Hematopoietic multipotent progenitor cell treated with erythropoietin and hydrocortisone succinate and interleukin-3 and kit ligand, for 17 days (in vitro differentiated cells): ENCODE measurements around the gene GLTP.
"Not testable (repeated sequence)": the region's sequence is repeated elsewhere in the genome, so short reads cannot be mapped to it uniquely, and the experiment has no call there.

Experiments used
- DNase-seq: peaks from one replicate; pipeline ENCODE4 v3.0.0-alpha.2; 2015; ENCODE audit warnings: low spot score

Gene GLTP

GRCh38 chr12:109902891-109903418 is 22.6 kb upstream of the GLTP start:
- DNase-seq: no peak

GRCh38 chr12:109900752-109901580 is 20.6 kb upstream of the GLTP start:
- DNase-seq: no peak

- peak; percentile 67 for DNase-seq
Measured at GRCh38 chr12:109899783-109900751, 19.7 kb upstream of the GLTP start, which contains the start of gene TCHP. TCHP (plus strand) TSS chr12:109900274; CDS start chr12:109903027, 2,753 bp downstream.

- not testable (repeated sequence) for DNase-seq
Measured at GRCh38 chr12:109899345-109899744, 19.0 kb upstream of the GLTP start.

- DNase-seq: no peak
Measured at GRCh38 chr12:109897029-109897428, 16.7 kb upstream of the GLTP start.

GRCh38 chr12:109896188-109896587 is 15.8 kb upstream of the GLTP start:
- no peak for DNase-seq

- DNase-seq: no peak
Measured at GRCh38 chr12:109894939-109895338, 14.6 kb upstream of the GLTP start.

GRCh38 chr12:109893261-109893995 is 13.1 kb upstream of the GLTP start:
- no peak for DNase-seq

- no peak for DNase-seq
Measured at GRCh38 chr12:109892748-109893147, 12.4 kb upstream of the GLTP start.

- DNase-seq: no peak
Measured at GRCh38 chr12:109892165-109892715, 11.9 kb upstream of the GLTP start.

- not testable (repeated sequence) for DNase-seq
Measured at GRCh38 chr12:109891731-109892130, 11.4 kb upstream of the GLTP start.

- no peak for DNase-seq
Measured at GRCh38 chr12:109890620-109891170, 10.4 kb upstream of the GLTP start.

- DNase-seq: no peak
Measured at GRCh38 chr12:109888179-109889020, 8.1 kb upstream of the GLTP start.

GRCh38 chr12:109885616-109886015 is 5.3 kb upstream of the GLTP start:
- DNase-seq: no peak

- no peak for DNase-seq
Measured at GRCh38 chr12:109883461-109883860, 3.1 kb upstream of the GLTP start.

GRCh38 chr12:109881752-109882151 is 1.4 kb upstream of the GLTP start:
- DNase-seq: no peak

- DNase-seq: no peak
Measured at GRCh38 chr12:109880938-109881337, 597 bp upstream of the GLTP start.

GRCh38 chr12:109879351-109880042 is 844 bp downstream of the GLTP start:
- no peak for DNase-seq

GRCh38 chr12:109878749-109879148 is 1.6 kb downstream of the GLTP start:
- DNase-seq: no peak

GRCh38 chr12:109878247-109878625 is 2.1 kb downstream of the GLTP start:
- DNase-seq: no peak
